NCI-H2171 treated with DMSO at 0.1 percent for 48 hours (cell line): ENCODE measurements around the gene CCDC170.
"Not testable (repeated sequence)": the region's sequence is repeated elsewhere in the genome, so short reads cannot be mapped to it uniquely, and the experiment has no call there.

Experiments
- DNase-seq: peaks from one replicate; lab custom pipeline; 2025; lab: John Stamatoyannopoulos, UW

CCDC170 gene

GRCh38 chr6:151493161-151493803 is 535 bp upstream of the CCDC170 start:
- no peak for DNase-seq

GRCh38 chr6:151494235-151494935 is 568 bp downstream of the CCDC170 start:
- DNase-seq: peak; percentile 21

DNA sequence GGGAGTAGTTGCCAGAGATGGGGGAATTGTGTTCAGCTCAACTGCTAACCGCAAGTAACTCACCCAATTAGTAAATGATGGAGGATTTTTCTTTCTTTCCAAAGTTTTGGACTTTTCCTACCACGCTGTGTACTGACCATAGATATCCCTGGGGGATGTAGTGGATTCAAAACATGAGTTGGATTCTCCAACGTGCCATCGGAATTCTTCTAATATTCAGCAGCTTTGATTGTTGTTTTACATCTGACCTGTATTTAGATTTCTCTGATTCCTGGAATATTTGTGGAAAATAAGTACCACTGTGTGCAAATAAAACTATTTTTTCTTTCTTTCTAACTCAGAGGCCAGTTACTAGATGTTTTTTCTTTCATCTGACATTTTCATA is 1.1 kb downstream of the CCDC170 start:
- no peak for DNase-seq

DNA sequence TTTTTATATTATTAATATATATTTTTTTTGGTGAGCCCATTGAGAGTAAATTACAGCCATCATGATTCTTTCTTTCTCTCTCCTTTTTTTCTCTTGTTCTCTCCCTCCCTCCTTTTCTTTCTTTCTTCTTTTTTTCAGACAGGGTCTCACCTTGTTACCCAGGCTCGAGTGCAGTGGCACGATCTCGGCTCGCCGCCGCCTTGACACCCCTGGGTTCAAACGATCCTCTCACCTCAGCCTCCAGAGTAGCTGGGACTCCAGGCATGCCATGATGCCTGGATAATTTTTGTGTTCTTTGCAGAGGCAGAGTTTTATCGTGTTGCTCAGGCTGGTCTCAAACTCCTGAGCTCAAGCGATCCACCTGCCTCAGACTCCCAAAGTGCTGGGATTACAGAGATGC is 1.6 kb downstream of the CCDC170 start:
- no peak for DNase-seq

GRCh38 chr6:151497905-151498304 is 4.1 kb downstream of the CCDC170 start:
- DNase-seq: no peak

DNA sequence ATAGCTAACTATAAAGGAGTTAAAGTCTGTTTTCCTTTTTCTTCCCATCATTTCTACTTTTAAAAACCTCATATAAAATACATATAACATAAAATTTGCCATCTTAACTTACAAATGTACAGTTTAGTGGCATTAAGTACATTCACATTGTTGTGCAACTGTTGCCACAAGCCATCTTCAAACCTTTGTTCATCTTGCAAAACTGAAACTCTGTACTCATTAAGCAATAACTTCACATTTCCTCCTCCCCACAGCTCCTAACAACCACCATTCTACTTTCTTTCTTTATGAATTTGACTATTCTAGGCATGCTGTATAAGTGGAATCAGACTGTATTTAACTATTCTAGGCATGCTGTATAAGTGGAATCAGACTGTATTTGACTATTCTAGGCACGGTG is 4.5 kb downstream of the CCDC170 start:
- no peak for DNase-seq

DNA sequence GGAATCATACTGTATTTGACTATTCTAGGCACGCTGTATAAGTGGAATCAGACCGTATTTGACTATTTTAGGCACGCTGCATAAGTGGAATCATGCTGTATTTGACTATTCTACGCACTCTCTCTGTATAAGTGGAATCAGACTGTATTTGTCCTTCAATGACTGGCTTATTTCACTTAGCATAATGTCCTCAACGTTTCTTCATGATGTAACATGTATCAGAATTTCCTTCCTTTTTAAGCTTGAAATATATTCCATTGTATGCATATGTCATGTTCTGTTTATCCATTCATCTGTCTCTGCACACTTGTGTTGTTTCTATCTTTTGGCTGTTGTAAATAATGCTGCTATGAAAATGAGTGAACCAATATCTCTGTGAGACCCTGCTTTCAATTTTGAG is 5.7 kb downstream of the CCDC170 start:
- DNase-seq: no peak

DNA sequence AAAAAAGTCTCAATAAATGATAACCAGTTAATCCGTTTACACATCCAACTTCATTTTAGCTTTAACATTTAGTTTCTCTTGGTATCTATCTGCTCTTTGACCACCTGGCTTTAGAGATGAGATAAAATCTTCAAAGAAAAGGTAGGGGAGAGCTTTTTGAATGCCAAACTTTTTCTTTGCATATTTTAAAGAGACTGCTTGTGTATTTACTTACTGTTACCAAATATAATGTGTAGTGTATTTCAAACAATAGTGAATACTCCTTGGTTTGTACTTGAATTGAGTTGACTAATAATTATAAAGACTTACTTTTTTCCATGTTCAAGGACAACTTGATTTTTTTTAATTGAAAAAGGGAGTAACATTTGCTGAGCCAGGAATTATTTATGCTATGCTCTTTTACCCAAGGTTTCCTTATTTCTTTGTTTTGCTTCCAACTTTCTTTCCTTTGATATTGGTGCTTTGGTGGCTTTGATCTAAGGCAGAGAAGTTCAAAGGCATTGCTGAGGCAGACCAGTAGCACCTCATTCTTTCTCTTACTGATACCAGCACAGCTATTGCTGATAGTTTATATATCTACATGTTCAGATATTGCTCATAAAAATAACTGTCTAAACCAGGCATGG is 7.8 kb downstream of the CCDC170 start:
- no peak for DNase-seq

- no peak for DNase-seq
These were observed 8.7 kb downstream of the CCDC170 start for GRCh38 chr6:151502499-151502898.

DNA sequence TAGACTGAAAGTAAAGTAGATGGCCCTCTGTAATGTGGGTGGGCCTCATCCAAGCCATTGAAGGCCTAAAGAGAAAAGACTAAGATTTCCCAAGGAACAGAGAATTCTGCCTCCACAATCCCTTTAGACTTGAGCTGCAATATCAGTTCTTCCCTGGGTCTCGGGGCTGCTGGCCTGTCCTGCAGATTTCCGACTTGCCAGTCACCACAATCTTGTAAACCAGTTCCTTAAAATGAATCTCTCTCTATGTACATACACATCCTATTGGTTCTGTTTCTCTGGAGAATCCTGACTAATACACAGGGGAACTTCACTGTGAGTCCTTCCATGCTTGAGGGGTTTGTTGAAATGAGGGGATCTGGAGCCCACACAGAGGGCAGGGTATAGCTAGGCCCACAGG is 12.9 kb downstream of the CCDC170 start:
- no peak for DNase-seq

DNA sequence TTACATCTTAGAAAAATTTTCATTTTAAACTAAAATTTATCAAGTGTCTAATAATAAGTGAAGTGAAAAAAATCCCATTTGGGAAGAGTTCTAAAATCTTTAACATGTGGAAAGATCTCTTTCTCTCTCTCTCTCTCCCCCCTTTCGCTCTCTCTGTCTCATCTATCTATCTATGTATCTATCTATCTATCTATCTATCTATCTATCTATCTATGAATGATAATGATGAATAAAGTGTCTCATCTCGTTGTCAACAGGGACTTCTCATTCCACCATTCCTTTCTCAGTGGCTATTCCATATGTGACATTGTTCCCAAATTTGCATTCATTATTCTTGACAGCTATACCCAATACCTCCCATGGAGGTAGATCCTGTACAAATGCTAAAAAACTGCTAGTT is 15.2 kb downstream of the CCDC170 start:
- no peak for DNase-seq

- DNase-seq: no peak
These were observed 18.7 kb downstream of the CCDC170 start for GRCh38 chr6:151512481-151512880.

- DNase-seq: peak; percentile 76
These were observed 20.3 kb downstream of the CCDC170 start for GRCh38 chr6:151514000-151514730.

DNA sequence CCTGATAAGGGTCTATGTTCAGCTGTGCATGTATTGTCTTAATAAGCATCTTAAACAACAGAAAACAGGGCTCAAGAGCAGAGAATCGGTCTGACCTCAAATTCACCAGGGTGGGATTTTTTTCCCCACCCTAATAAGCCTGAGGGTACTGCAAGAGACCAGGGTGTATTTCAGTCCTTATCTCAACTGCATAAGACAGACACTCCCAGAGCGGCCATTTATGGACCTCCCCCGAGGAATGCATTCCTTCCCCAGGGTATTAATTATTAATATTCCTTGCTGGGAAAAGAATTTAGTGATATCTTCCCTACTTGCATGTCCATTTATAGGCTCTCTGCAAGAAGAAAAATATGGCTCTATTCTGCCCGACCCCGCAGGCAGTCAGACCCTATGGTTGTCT is 25.2 kb downstream of the CCDC170 start:
- not testable (repeated sequence) for DNase-seq

DNA sequence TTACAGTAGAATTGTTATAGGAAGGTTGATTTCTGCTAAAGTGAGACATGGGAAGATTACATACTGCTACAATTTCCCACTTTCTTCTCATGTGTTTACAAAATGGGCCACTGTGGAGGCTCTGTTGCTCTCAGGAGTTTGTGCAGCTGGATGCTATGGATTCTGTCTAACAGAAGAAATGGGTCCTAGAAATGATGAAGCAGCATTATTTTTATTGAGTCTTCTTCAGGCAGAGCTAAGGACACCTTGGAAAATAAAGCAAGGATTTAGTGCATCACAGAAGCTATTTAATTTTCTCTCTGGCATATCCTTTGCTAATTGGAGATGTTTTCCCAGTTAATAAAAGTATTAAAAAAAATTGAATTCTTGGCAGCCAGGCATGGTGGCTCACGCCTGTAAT is 29.2 kb downstream of the CCDC170 start:
- no peak for DNase-seq

- no peak for DNase-seq
These were observed 30.2 kb downstream of the CCDC170 start for GRCh38 chr6:151524059-151524458.

DNA sequence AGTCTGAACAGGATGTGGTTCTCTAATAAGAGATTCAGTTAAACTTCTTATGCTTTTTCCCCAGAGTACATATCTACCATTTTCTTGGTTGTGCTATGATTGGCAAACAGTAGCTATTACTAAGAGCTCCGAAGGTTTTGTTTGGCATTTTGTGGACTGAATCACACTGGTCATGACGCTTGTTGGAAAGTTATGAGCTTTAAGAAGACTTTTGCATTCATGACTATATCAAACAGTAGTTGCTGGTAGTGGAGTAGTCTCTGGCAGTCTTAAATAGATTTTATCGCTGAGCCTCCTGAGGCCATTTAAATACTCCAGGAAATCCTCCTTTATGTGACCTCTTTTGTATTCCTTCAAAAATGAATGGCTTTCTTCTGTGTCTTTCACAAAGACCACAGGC is 40.8 kb downstream of the CCDC170 start:
- DNase-seq: no peak

GRCh38 chr6:151535476-151536187 is 41.8 kb downstream of the CCDC170 start:
- no peak for DNase-seq

DNA sequence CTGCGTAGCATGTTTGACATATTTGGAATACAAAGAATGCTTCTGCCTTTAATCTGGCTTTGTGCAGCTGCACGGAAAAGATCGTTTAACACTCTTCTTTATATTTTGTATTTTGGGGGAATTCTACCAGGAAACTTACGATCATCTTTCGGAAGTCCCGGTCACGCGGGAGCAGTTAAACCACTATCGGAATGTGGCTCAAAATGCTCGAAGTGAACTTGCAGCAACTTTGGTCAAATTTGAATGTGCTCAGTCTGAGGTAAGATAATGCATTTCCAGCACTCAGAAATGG is 42.3 kb downstream of the CCDC170 start:
- no peak for DNase-seq

DNA sequence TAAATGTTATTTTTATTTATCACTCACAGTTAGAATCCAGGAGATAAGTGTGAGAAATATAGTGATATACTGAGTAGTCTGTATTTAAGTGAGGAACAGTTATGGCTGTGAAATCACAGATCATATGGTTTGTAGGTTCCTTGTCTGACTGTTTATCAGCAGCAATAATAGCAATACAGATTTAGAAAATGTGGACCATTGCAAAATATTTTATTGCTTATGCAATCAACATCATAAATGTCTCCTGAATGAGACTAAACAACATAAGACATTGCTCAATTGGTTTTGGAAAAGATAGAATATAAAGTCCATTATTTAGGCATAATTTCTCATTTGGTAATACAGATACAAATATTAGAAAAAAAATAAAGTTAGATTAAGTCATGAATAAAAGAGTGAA is 43.7 kb downstream of the CCDC170 start:
- DNase-seq: no peak

DNA sequence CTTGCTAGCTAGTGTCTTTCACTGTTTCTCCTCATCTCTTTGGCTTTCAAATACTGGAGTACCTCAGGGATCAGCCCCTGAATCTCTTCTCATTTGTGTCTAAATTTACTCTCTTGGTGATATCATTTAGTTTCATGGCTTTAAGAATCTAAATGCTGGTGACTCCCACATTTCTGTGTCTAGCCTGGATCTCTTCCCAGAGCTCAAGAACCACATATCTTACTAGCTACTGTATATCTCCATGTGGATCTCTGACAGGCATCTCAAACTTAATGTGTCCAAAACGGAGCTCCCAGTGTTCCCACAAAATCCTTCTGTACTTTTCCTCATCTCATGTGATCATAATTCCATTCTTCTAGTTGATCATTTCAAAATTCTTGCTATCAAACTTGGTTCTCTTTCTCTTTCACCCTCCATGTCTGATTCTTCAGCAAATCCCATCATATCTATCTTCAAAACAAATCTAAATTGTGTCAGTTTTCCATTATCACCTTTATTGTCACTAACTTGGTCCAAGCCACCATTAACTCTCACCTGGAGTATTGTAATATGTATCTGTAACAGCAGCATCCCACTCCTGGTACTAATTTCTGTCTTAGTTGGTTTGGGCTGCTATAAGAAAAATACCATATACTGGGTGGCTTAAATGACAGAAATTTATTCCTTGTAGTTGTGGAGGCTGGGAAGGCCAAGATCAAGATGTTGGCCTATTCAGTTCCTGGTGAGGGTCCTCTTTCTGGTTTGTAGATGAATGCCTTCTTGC is 45.9 kb downstream of the CCDC170 start:
- DNase-seq: no peak

DNA sequence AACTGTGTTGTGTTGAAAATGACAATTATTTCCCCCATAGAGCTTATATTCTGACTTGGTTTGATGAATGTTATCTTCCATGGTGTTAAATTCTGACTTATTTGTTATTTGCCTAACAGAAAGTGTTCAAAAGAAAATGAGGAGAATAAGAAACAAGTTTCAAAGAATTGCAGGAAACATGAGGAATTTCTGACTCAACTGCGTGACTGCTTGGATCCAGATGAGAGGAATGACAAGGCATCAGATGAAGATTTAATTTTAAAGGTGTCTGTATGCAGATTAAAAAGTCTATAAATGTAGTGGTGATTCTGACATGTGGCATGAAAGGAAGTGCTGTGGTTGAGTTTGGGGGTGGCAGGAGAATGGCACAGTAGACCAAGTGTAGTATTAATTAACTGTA is 50.6 kb downstream of the CCDC170 start:
- no peak for DNase-seq
